Measurements from ENCODE around the gene KMO.

- TF ChIP-seq CTCF (IDR thresholded peaks at IDR 0.05; ENCODE audit: insufficient read depth, low read length, poor library complexity, severe bottlenecking) (no peak), EZH2phosphoT487 (conservative IDR thresholded peaks at IDR 0.05; ENCODE audit: low read length) (no peak)
These were observed 57.3 kb downstream of the KMO start for GRCh38 chr1:241589521-241589920.

All from SU-DHL-6 (cell line).